Liver (tissue), 9 donors: Measurements from ENCODE around the gene EFNB3. TPM values are rescaled to one million over a fixed set of nuclear protein-coding genes. Genes with fewer than 3 reads are reported as not detected.

Source experiments
- DNase-seq: peaks from one replicate; pipeline ENCODE4 v3.0.0-alpha.2; 2017; ENCODE audit warnings: low spot score
- H3K27ac ChIP-seq, 2 donors: one replicate each; pipeline ENCODE4 v1.7.0; 2013; ENCODE audit warnings: inconsistent platforms in 2 of 2, low read length in 2 of 2, control low read depth in 1 of 2, low read depth in 1 of 2, mild to moderate bottlenecking in 1 of 2
- H3K27me3 ChIP-seq, 4 donors: one replicate each; pipeline versions ENCODE4 v1.6.1 to v1.7.0; 2013; ENCODE audit warnings: low read length in 3 of 4, inconsistent platforms in 1 of 4, mild to moderate bottlenecking in 1 of 4, moderate library complexity in 1 of 4; ENCODE audit not compliant: control insufficient read depth in 4 of 4, insufficient read depth in 4 of 4
- H3K36me3 ChIP-seq, 4 donors: one replicate each; pipeline versions ENCODE4 v1.6.1 to v1.7.0; 2013; ENCODE audit warnings: low read length in 3 of 4, mild to moderate bottlenecking in 3 of 4, low read depth in 1 of 4, moderate library complexity in 1 of 4; ENCODE audit not compliant: control insufficient read depth in 4 of 4, insufficient read depth in 3 of 4
- H3K4me1 ChIP-seq, 4 donors: one replicate each; pipeline versions ENCODE4 v1.6.1 to v1.7.0; 2013; ENCODE audit warnings: low read length in 3 of 4, mild to moderate bottlenecking in 3 of 4, moderate library complexity in 1 of 4; ENCODE audit not compliant: control insufficient read depth in 4 of 4, insufficient read depth in 4 of 4
- H3K4me3 ChIP-seq, 3 donors: one replicate each; pipeline versions ENCODE4 v1.6.1 to v1.7.0; 2013; ENCODE audit warnings: low read length in 3 of 3, control low read depth in 1 of 3, low read depth in 1 of 3, mild to moderate bottlenecking in 1 of 3
- H3K9ac ChIP-seq, 2 donors: one replicate each; pipeline ENCODE4 v1.7.0; 2013; ENCODE audit warnings: low read length in 2 of 2, mild to moderate bottlenecking in 2 of 2, moderate library complexity in 2 of 2, control low read depth in 1 of 2, low read depth in 1 of 2
- H3K9me3 ChIP-seq, 4 donors: one replicate each; pipeline versions ENCODE4 v1.6.1 to v1.7.0; 2013; ENCODE audit warnings: low read length in 3 of 4; ENCODE audit not compliant: control insufficient read depth in 4 of 4
- ATF3 ChIP-seq: IDR thresholded peaks from 2 replicates; pipeline ENCODE4 v1.6.1; 2016; ENCODE audit warnings: antibody characterized with exemption
- EGR1 ChIP-seq, 2 donors: IDR thresholded peaks; 2 replicates each; pipeline ENCODE4 v1.6.1; 2016 to 2018; ENCODE audit warnings: antibody characterized with exemption in 2 of 2, low read depth in 2 of 2
- FOXA1 ChIP-seq: IDR thresholded peaks from 2 replicates; pipeline ENCODE4 v1.6.1; 2016; ENCODE audit warnings: antibody characterized with exemption
- GABPA ChIP-seq, 2 donors: IDR thresholded peaks in 1 of 2; conservative IDR thresholded peaks in 1 of 2; 2 replicates each; pipeline ENCODE4 v1.6.1; 2016; ENCODE audit warnings: antibody characterized with exemption in 2 of 2, mild to moderate bottlenecking in 1 of 2, moderate library complexity in 1 of 2
- HNF4A ChIP-seq, 2 donors: conservative IDR thresholded peaks; 2 replicates each; pipeline ENCODE4 v1.6.1; 2016; ENCODE audit warnings: antibody characterized with exemption in 2 of 2, mild to moderate bottlenecking in 2 of 2
- HNF4G ChIP-seq: IDR thresholded peaks from 2 replicates; pipeline ENCODE4 v1.6.1; 2016; ENCODE audit warnings: antibody characterized with exemption
- NR2F2 ChIP-seq: IDR thresholded peaks from 2 replicates; pipeline ENCODE4 v1.6.1; 2016; ENCODE audit warnings: antibody characterized with exemption
- RAD21 ChIP-seq, 2 donors: IDR thresholded peaks; 2 replicates each; pipeline ENCODE4 v1.6.1; 2016; ENCODE audit warnings: antibody characterized with exemption in 2 of 2, mild to moderate bottlenecking in 2 of 2
- REST ChIP-seq: IDR thresholded peaks from 2 replicates; pipeline ENCODE4 v1.6.1; 2016; ENCODE audit warnings: antibody characterized with exemption, mild to moderate bottlenecking
- RXRA ChIP-seq, 2 donors: IDR thresholded peaks; 2 replicates each; pipeline ENCODE4 v1.6.1; 2017 to 2018; ENCODE audit warnings: antibody characterized with exemption in 2 of 2, mild to moderate bottlenecking in 1 of 2
- SP1 ChIP-seq: IDR thresholded peaks from 2 replicates; pipeline ENCODE4 v1.6.1; 2018; ENCODE audit warnings: antibody characterized with exemption, mild to moderate bottlenecking
- YY1 ChIP-seq: IDR thresholded peaks from 2 replicates; pipeline ENCODE4 v1.6.1; 2016; ENCODE audit warnings: antibody characterized with exemption, mild to moderate bottlenecking
- ZBTB33 ChIP-seq: IDR thresholded peaks from 2 replicates; pipeline ENCODE4 v1.6.1; 2016; ENCODE audit warnings: antibody characterized with exemption
- WGBS: extraction: QIAGEN DNeasy Blood & Tissue Kit; methylation state at CpG from one replicate; pipeline ENCODE4 v1.1.7; 2013; 5-methylcytosine and 5-hydroxymethylcytosine counted together
- polyA plus RNA-seq, 2 donors: library from polyadenylated mRNA; stranded (reverse) in 1 of 2; unstranded in 1 of 2; fragments of 200-250 nt in 1 of 2; fragments of >200 nt in 1 of 2; fragmentation: Nextera tagmentation in 1 of 2; extraction: Ambion mirVana in 1 of 2; gene quantifications; one replicate each; pipeline versions ENCODE4 v1.2.1 to v1.2.3, GENCODE V29; 2013 to 2015
- total RNA-seq, 2 donors: library from RNA; depleted of rRNA; stranded (reverse); fragments of >200 nt; gene quantifications; one replicate each; pipeline ENCODE4 v1.2.3, GENCODE V29; 2014
- donor health status: healthy.
- donor health status: healthy.
- donor health status: healthy.
- donor health status: healthy.
- donor health status: healthy.

The EFNB3 gene
- total and polyA plus RNA-seq, 4 donors, result 0.19 to 0.80 (median 0.41) TPM

GRCh38 chr17:7747635-7748071 is 42.7 kb downstream of the EFNB3 start (continued):
- no peak for TF ChIP-seq REST
- TF ChIP-seq HNF4A (conservative IDR thresholded peaks at IDR 0.05), result no peak

- Histone ChIP-seq H3K27ac (no peak overlapping the region), H3K4me3 (no peak overlapping the region), H3K27me3 (peaks cover 0 to 4% (median 0%) of the 10 kb centered on the region in 4 donors), H3K9me3 (no peaks in the 10 kb centered on the region), H3K36me3 (no peaks in the 10 kb centered on the region), H3K9ac (no peak overlapping the region), H3K4me1 (no peaks in the 10 kb centered on the region)
- no peak for DNase-seq
- WGBS, result 65% methylated on average over 10 of the region's 10 CpGs
- TF ChIP-seq HNF4A (conservative IDR thresholded peaks at IDR 0.05) (no peak), NR2F2 (no peak), SP1 (no peak), ATF3 (no peak), RXRA (IDR thresholded peaks at IDR 0.05) (no peak), RAD21 (IDR thresholded peaks at IDR 0.05) (no peak), ZBTB33 (no peak), EGR1 (IDR thresholded peaks at IDR 0.05; ENCODE audit: low read depth in 2 of 2) (no peak), HNF4G (no peak), FOXA1 (no peak), GABPA (IDR thresholded peaks at IDR 0.05 in 1 of 2, conservative IDR thresholded peaks at IDR 0.05 in 1 of 2) (no peak)
Observed at GRCh38 chr17:7748076-7748775, 43.2 kb downstream of the EFNB3 start.

GRCh38 chr17:7750321-7750821 is 45.4 kb downstream of the EFNB3 start:
- Histone ChIP-seq H3K9ac (no peak overlapping the region), H3K27me3 (peaks cover 0 to 4% (median 0%) of the 10 kb centered on the region in 4 donors), H3K9me3 (no peaks in the 10 kb centered on the region), H3K4me3 (no peak overlapping the region), H3K4me1 (no peaks in the 10 kb centered on the region), H3K27ac (no peak overlapping the region), H3K36me3 (no peaks in the 10 kb centered on the region)
- no peak for DNase-seq
- TF ChIP-seq HNF4A (conservative IDR thresholded peaks at IDR 0.05), result no peak
- TF ChIP-seq NR2F2, result no peak
- no peak for TF ChIP-seq ZBTB33
- TF ChIP-seq HNF4G, result no peak
- no peak for TF ChIP-seq FOXA1
- no peak for TF ChIP-seq REST
- no peak for TF ChIP-seq YY1
- WGBS, result 80% methylated on average over 4 of the region's 4 CpGs
